WERI-Rb-1 (cell line): Measurements from ENCODE around the gene POLH.

ENCODE experiments used
- DNase-seq: peaks from one replicate; pipeline ENCODE4 v3.0.0-alpha.2; 2020
- H3K27ac ChIP-seq: fragments of 250-450 bp; sonication (Bioruptor Pico); 2 replicates; pipeline ENCODE4 v1.5.1; 2020; ENCODE audit warnings: mild to moderate bottlenecking, moderate library complexity
- H3K27me3 ChIP-seq: fragments of 250-450 bp; sonication (Bioruptor Pico); 2 replicates; pipeline ENCODE4 v1.5.1; 2021; ENCODE audit warnings: mild to moderate bottlenecking, low read depth, moderate library complexity; ENCODE audit not compliant: insufficient read depth, severe bottlenecking
- H3K36me3 ChIP-seq: fragments of 250-450 bp; sonication (Bioruptor Pico); 2 replicates; pipeline ENCODE4 v1.5.1; 2020; ENCODE audit warnings: mild to moderate bottlenecking, moderate library complexity
- H3K4me3 ChIP-seq: 2 replicates; pipeline ENCODE4 v1.5.1; 2011; ENCODE audit warnings: low read depth, mild to moderate bottlenecking, control low read depth, low read length
- H3K9me3 ChIP-seq: fragments of 250-450 bp; sonication (Bioruptor Pico); 2 replicates; pipeline ENCODE4 v1.5.1; 2021; ENCODE audit warnings: mild to moderate bottlenecking, moderate library complexity; ENCODE audit not compliant: severe bottlenecking
- TF ChIP-seq, protein P1 (sequence below): IDR thresholded peaks from 2 replicates; pipeline ENCODE4 v1.5.1; 2011; ENCODE audit warnings: low read depth, mild to moderate bottlenecking, control low read depth, inconsistent platforms, low read length

POLH gene

DNA sequence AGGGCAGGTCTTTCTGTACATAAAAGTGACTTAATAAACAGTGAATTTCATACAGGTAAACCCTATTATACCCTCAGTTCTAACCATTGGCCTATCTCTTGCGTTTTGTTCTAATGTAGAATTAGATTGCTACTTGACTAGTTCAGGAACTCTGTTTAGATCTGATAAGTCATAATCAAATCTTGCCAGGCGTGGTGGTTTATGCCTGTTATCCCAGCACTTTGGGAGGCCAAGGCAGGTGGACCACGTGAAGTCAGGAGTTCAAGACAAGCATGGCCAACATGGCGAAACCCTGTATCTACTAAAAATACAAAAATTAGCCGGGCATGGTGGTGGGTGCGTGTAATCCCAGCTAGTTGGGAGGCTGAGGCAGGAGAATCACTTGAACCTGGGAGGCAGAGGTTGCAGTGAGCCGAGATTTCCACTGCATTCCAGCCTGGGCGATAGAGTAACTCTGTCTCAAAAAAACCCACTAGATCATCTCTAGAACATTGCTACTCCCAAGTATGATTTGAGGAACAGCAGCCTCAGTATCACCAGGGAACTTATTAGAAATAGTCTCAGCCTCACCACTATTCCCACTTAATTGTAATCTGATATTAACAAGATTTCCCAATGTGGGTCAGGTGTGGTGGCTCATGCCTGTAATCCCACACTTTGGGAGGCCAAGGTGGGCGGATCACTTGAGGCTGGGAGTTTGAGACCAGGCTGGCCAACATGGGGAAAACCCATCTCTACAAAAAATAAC lies 40.9 kb downstream of the POLH start:
- peaks cover 90% of the 10 kb centered on the region for H3K36me3 ChIP-seq

DNA sequence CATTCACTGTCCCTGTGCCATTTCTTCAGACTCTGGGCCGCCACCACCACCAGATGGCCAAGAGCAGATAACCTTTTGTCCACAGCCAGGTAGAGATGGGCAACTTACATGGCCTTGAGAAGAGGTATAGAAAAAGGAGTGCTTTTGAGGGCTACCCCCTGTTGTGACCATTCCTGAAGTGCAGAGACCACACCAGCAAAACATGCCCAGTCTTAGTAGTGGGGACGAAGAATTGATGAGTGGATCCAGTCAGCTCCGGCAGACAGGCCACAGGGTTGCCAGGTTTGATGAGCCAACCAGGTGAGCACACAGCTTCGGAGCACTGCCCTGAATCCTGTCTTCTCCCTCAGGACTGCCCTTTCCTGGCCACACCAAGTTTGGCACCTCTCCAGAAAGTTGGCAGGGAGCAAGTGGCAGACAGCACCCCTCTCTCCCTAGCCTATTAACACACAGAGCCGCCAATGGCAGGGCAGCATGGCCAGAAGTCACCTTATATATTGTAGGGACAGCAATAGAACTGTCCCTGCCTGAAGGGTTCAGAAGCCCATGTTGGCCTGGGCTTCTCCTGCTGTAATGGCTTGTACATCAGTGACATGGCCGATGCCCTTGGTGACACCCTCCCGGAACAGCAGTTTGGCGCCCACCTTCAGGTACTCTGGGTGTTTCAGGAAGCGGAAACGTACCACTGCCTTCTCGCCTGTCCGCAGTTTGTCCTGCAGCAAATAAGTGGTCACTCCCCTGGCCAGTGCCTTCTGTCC lies 45.3 kb downstream of the POLH start:
- DNase-seq = no peak
- Histone ChIP-seq H3K4me3 (no peak overlapping the region), H3K9me3 (no peaks in the 10 kb centered on the region), H3K36me3 (peaks cover 92% of the 10 kb centered on the region), H3K27me3 (no peaks in the 10 kb centered on the region), H3K27ac (no peak overlapping the region)
- TF ChIP-seq, protein P1, sequence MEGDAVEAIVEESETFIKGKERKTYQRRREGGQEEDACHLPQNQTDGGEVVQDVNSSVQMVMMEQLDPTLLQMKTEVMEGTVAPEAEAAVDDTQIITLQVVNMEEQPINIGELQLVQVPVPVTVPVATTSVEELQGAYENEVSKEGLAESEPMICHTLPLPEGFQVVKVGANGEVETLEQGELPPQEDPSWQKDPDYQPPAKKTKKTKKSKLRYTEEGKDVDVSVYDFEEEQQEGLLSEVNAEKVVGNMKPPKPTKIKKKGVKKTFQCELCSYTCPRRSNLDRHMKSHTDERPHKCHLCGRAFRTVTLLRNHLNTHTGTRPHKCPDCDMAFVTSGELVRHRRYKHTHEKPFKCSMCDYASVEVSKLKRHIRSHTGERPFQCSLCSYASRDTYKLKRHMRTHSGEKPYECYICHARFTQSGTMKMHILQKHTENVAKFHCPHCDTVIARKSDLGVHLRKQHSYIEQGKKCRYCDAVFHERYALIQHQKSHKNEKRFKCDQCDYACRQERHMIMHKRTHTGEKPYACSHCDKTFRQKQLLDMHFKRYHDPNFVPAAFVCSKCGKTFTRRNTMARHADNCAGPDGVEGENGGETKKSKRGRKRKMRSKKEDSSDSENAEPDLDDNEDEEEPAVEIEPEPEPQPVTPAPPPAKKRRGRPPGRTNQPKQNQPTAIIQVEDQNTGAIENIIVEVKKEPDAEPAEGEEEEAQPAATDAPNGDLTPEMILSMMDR = no peak

More for the DNA sequence above, 40.9 kb downstream of the POLH start:
- no peak for DNase-seq
- no peaks in the 10 kb centered on the region for H3K9me3 ChIP-seq
- H3K27ac ChIP-seq = no peak overlapping the region; the same call in 1 of the 2 replicates
- no peaks in the 10 kb centered on the region for H3K27me3 ChIP-seq
- TF ChIP-seq, protein P1 = no peak
- H3K4me3 ChIP-seq = no peak overlapping the region

DNA sequence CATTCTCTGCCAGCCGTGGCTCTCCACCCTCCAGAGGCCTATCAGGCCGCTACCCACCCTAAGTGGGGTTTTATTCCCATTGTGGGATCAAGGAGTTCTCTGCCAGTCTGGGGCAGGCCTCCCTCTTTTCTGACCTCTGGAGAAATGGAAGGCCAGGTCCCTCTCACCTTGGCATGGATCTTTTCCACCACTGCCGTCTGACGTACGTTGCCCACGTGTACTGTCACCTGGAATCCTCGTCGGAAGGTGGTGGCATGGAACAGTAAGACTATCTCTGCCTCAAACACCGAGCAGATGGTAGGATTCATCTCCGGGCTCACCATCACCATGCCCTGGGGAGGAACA lies 45.8 kb downstream of the POLH start:
- no peaks in the 10 kb centered on the region for H3K27me3 ChIP-seq
- peaks cover 90% of the 10 kb centered on the region for H3K36me3 ChIP-seq
- no peaks in the 10 kb centered on the region for H3K9me3 ChIP-seq
- TF ChIP-seq, protein P1 = no peak
- no peak for DNase-seq
- no peak overlapping the region for H3K4me3 ChIP-seq
- no peak overlapping the region for H3K27ac ChIP-seq

DNA sequence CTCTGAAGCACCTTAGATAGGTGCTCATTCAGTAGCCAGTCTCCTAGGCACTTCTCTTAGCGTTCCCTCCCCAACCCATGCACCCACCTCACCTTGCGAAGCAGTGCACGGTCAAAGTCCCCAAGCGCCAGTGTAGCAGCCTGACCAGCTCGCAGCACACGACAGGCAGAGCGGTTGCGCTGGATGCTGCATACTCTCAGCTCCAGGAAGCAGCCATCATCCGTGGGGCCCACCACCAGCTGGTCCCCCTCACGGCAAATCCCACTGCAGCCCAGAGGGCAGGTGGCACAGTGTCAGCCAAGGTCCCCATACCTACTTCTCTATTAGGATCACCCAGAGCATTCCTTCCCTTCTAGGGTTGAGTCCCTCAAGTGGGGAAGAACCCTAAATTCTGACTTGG lies 46.6 kb downstream of the POLH start:
- no peaks in the 10 kb centered on the region for H3K9me3 ChIP-seq
- H3K36me3 ChIP-seq = peaks cover 91% of the 10 kb centered on the region
- no peak for DNase-seq
- no peak overlapping the region for H3K4me3 ChIP-seq
- H3K27me3 ChIP-seq = no peaks in the 10 kb centered on the region
- H3K27ac ChIP-seq = no peak overlapping the region
- TF ChIP-seq, protein P1 = no peak

DNA sequence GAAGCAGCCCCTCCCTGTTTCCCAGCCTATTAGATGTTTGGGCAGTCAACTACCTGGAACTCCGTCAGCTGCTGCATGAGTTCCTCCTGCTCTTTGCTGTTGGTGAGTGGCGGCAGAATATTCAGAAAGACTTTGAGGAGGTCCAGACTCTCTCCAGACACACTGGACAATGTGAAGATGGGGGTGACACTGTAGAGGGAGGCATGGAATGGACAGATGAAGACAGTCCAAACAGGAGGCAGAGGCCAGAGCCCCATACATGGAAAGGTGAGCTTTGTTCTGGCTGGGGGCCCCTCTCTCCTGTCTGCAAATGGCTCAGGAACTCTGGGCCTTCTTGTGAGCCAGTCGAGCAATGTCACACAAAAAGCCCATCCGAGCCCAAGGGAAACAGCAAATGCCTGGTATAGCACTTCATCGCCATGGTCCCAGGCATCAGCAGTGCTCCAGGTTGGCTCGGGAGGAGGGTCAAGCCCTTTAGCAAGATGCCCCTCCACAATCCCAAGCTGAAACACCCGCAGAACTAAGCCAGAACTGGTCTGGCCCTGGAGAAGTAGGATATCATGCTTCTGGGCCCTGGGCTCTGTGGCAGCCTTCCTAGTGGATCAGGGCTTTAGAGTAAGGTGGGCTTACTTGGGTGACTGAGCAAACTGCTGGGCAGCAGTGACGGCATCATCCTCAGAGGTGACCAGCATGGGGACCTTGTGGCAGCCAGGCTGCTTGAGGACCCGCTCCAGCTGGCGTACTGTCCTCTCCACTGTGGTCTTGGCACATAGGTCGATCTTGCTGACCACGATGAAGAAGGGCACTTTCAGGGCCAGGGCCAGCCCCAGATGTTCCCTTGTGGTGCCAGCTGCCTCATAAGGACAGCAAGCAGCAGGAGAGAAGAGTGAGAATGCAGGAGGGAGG lies 48.1 kb downstream of the POLH start:
- Histone ChIP-seq H3K9me3 (no peaks in the 10 kb centered on the region), H3K27me3 (no peaks in the 10 kb centered on the region), H3K27ac (no peak overlapping the region), H3K36me3 (peaks cover 86% of the 10 kb centered on the region), H3K4me3 (no peak overlapping the region)
- DNase-seq = no peak
- TF ChIP-seq, protein P1 = no peak
